HepG2 (cell line): ENCODE results near the gene SPAG9. TPM values are rescaled to one million over a fixed set of nuclear protein-coding genes. Genes with fewer than 3 reads are reported as not detected.

Experiments used
- ATAC-seq: fragments of 200-7000 bp; cut with Tn5 transposase; 3 replicates; pipeline ENCODE4 v1.9.1; 2020; ENCODE audit warnings: mild to moderate bottlenecking, moderate library complexity
- BruUV-seq: library from RNA; stranded (reverse); fragments of 400-500 nt; replicated peaks from 2 replicates; lab custom pipeline; 2021; lab: Mats Ljungman, UMichigan
- CTCF ChIA-PET: fragments of 300-600 bp; formaldehyde crosslinking; extraction: SDS; loops from one replicate; lab custom pipeline; 2021; ENCODE audit warnings: low total read pairs, inconsistent platforms, low intra/inter-chr PET ratio; lab: Yijun Ruan, JAX
- POLR2A ChIA-PET: fragments of 350-600 bp; sonication (Branson Sonifier 250); formaldehyde crosslinking; loops from one replicate; lab custom pipeline; 2020; ENCODE audit warnings: antibody characterized with exemption, inconsistent platforms; lab: Yijun Ruan, JAX
- DNase-seq: peaks from one replicate; pipeline ENCODE4 v3.0.0-alpha.2; 2015; ENCODE audit warnings: low spot score
- FAIRE-seq: peaks from 3 replicates; lab custom pipeline; 2011; peaks lifted over from hg19 to GRCh38; lab: Jason Lieb, UNC
- H2AFZ ChIP-seq: one replicate; pipeline ENCODE4 v1.6.1; 2011; ENCODE audit warnings: low read length, inconsistent platforms
- H3K27ac ChIP-seq: fragments of 300-600 bp; 3 replicates; pipeline ENCODE4 v1.8.0; 2011; ENCODE audit warnings: mixed run types, mild to moderate bottlenecking, mixed read lengths, low read length, inconsistent platforms; ENCODE audit not compliant: insufficient read depth; ENCODE audit errors: extremely low read length
- H3K27me3 ChIP-seq, 2 experiments: fragments of 200-600 bp in 1 of 2; 2 replicates in 1 of 2; 3 replicates in 1 of 2; pipeline versions ENCODE4 v1.6.0 to v1.8.0; 2011; ENCODE audit warnings: low read length in 2 of 2, mild to moderate bottlenecking in 2 of 2, moderate library complexity in 2 of 2, inconsistent platforms in 1 of 2; ENCODE audit not compliant: insufficient read depth in 2 of 2, control insufficient read depth in 1 of 2
- H3K36me3 ChIP-seq, 2 experiments: fragments of 200-600 bp in 1 of 2; replicated peaks in 1 of 2; 2 replicates in 1 of 2; 3 replicates in 1 of 2; pipeline versions ENCODE4 v1.5.1 to v1.8.0; 2011; ENCODE audit warnings: low read length in 2 of 2, inconsistent platforms in 1 of 2; ENCODE audit not compliant: insufficient read depth in 2 of 2, control insufficient read depth in 1 of 2
- H3K4me1 ChIP-seq: 2 replicates; pipeline ENCODE4 v1.5.1; 2012; ENCODE audit warnings: low read length, inconsistent platforms; ENCODE audit not compliant: insufficient read depth
- H3K4me2 ChIP-seq: 2 replicates; pipeline ENCODE4 v1.6.0; 2011; ENCODE audit warnings: low read depth, low read length, inconsistent platforms
- H3K4me3 ChIP-seq, 3 experiments: fragments of 200-600 bp in 1 of 3; sonication (generic), shearing (Covaris generic) in 1 of 3; replicated peaks in 1 of 3; 2 replicates each; pipeline ENCODE4 v1.5.1; 2011 to 2016; ENCODE audit warnings: low read length in 3 of 3, inconsistent platforms in 2 of 3, low read depth in 2 of 3, mild to moderate bottlenecking in 2 of 3, control low read depth in 1 of 3, mixed read lengths in 1 of 3; ENCODE audit not compliant: insufficient read depth in 1 of 3
- H3K79me2 ChIP-seq: one replicate; pipeline ENCODE4 v1.6.1; 2011; ENCODE audit warnings: low read length, inconsistent platforms; ENCODE audit not compliant: insufficient read depth
- H3K9ac ChIP-seq: 2 replicates; pipeline ENCODE4 v1.6.0; 2011; ENCODE audit warnings: mild to moderate bottlenecking, low read depth, low read length, inconsistent platforms; ENCODE audit not compliant: insufficient read depth
- H3K9me3 ChIP-seq: 2 replicates; pipeline ENCODE4 v1.5.1; 2012; ENCODE audit warnings: mild to moderate bottlenecking, low read length
- H4K20me1 ChIP-seq: 2 replicates; pipeline ENCODE4 v1.6.0; 2011; ENCODE audit warnings: inconsistent platforms, mild to moderate bottlenecking, low read length, moderate library complexity; ENCODE audit not compliant: insufficient read depth
- E2F2 ChIP-seq: sonication (generic); formaldehyde crosslinking; IDR thresholded peaks from 2 replicates; pipeline ENCODE4 v1.4.0; 2020; ENCODE audit warnings: missing genetic modification reagents, borderline replicate concordance
- GMEB1 ChIP-seq: sonication (generic); formaldehyde crosslinking; IDR thresholded peaks from 2 replicates; pipeline ENCODE4 v1.5.1; 2020; ENCODE audit warnings: missing genetic modification reagents, mild to moderate bottlenecking, borderline replicate concordance
- GZF1 ChIP-seq: sonication (generic); formaldehyde crosslinking; IDR thresholded peaks from 2 replicates; pipeline ENCODE4 v1.5.1; 2020; ENCODE audit warnings: mild to moderate bottlenecking, missing genetic modification reagents
- THAP11 ChIP-seq: IDR thresholded peaks from 2 replicates; pipeline ENCODE4 v1.6.1; 2016; ENCODE audit warnings: missing biosample characterization, missing genetic modification reagents
- THAP7 ChIP-seq: sonication (generic); formaldehyde crosslinking; IDR thresholded peaks from 2 replicates; pipeline ENCODE4 v1.8.1; 2023; ENCODE audit warnings: mild to moderate bottlenecking, missing genetic modification reagents
- ZMYM2 ChIP-seq: sonication (generic); formaldehyde crosslinking; IDR thresholded peaks from 2 replicates; pipeline ENCODE4 v1.8.0; 2022; ENCODE audit warnings: mild to moderate bottlenecking, missing genetic modification reagents
- ZNF142 ChIP-seq: sonication (generic); formaldehyde crosslinking; IDR thresholded peaks from 2 replicates; pipeline ENCODE4 v1.4.0; 2020; ENCODE audit warnings: missing genetic modification reagents
- ZNF232 ChIP-seq: sonication (generic); formaldehyde crosslinking; IDR thresholded peaks from 2 replicates; pipeline ENCODE4 v1.4.0; 2020; ENCODE audit warnings: missing genetic modification reagents, borderline replicate concordance
- ZNF746 ChIP-seq: sonication (generic); formaldehyde crosslinking; IDR thresholded peaks from 2 replicates; pipeline ENCODE4 v1.8.0; 2022; ENCODE audit warnings: mild to moderate bottlenecking, missing genetic modification reagents
- WGBS: methylation state at CpG from one replicate; pipeline ENCODE4 v1.1.6; 2017; ENCODE audit warnings: low lambda C conversion rate; 5-methylcytosine and 5-hydroxymethylcytosine counted together
- in situ Hi-C: cut with HindIII; loops from 2 replicates; pipeline ENCODE4 v1.10.0; 2017; ENCODE audit warnings: low pct_unique_long_range_greater_than_20kb; ENCODE audit not compliant: extremely low pct_ligation_motif_present
- intact Hi-C: fragments of 100-400 bp; cut with micrococcal nuclease; formaldehyde crosslinking; loops from one replicate; pipeline ENCODE4 v1.10.0; 2022; ENCODE audit not compliant: unreplicated experiment
- polyA plus RNA-seq, 8 experiments: library from polyadenylated mRNA; depleted of rRNA in 3 of 8; stranded (reverse) in 7 of 8; unstranded in 1 of 8; fragments of >200 nt; fragmentation: Illumina TruSeq in 4 of 8; extraction: Trizol in 4 of 8; gene quantifications; 2 replicates each; pipeline versions ENCODE4 v1.2.1 to v1.2.3, GENCODE V29; 2011 to 2016; ENCODE audit warnings: low read depth in 4 of 8, missing spikeins in 1 of 8, mixed read lengths in 1 of 8; ENCODE audit not compliant: insufficient read depth in 1 of 8
- total RNA-seq, 5 experiments: library from RNA; depleted of rRNA; stranded (reverse); fragments of >200 nt; fragmentation: Illumina TruSeq; extraction: Trizol; gene quantifications; 2 replicates each; pipeline ENCODE4 v1.2.3, GENCODE V29; 2016; ENCODE audit warnings: low read depth in 1 of 5

Gene SPAG9
- total and polyA plus RNA-seq, 2 of the 13 experiments (the other 11 are each of a cell fraction or from before 2014, with no cell fraction given): 43.2 to 78.6 TPM

GRCh38 chr17:51050291-51051033 is 70.2 kb downstream of the SPAG9 start:
- H3K9me3 ChIP-seq: no peaks in the 10 kb centered on the region
- CTCF ChIA-PET: no interaction called here
- DNase-seq (no peak), ATAC-seq (no peak), FAIRE-seq (no peak)
- no peak overlapping the region for H3K27ac ChIP-seq
- peaks cover 1% of the 10 kb centered on the region for H3K79me2 ChIP-seq
- H4K20me1 ChIP-seq: peaks cover 4% of the 10 kb centered on the region; the same call in 1 of the 2 replicates
- intact Hi-C loops: no loop called here
- 96% methylated on average over 3 of the region's 3 CpGs for WGBS
- H3K4me1 ChIP-seq: peaks cover 16% of the 10 kb centered on the region
- H3K9ac ChIP-seq: no peak overlapping the region
- H3K36me3 ChIP-seq: peaks cover 2 to 11% of the 10 kb centered on the region in 2 experiments; a peak in 4 of 5 replicates
- TF ChIP-seq GZF1 (no peak), ZNF232 (no peak), ZMYM2 (CRISPR knock-in tag) (no peak), THAP7 (CRISPR knock-in tag) (no peak), ZNF142 (no peak), GMEB1 (no peak), THAP11 (CRISPR knock-in tag) (no peak), E2F2 (CRISPR knock-in tag) (no peak), ZNF746 (CRISPR knock-in tag) (no peak)
- TF ChIP-seq, all 625 proteins: peak for 0
- H3K4me3 ChIP-seq: no peak overlapping the region
- POLR2A ChIA-PET: no interaction called here
- in situ Hi-C loops: loop anchor here (10.0 kb wide), 1 partner anchor 46 kb away; no protein-coding TSS in a partner anchor
- no peak overlapping the region for H2AFZ ChIP-seq
- no peaks in the 10 kb centered on the region for H3K27me3 ChIP-seq
- BruUV-seq: no TSS peak
- no peak overlapping the region for H3K4me2 ChIP-seq
